Endodermal cell (in vitro differentiated cells): Measurements from ENCODE around the gene PVALEF. TPM values are rescaled to one million over a fixed set of nuclear protein-coding genes. Genes with fewer than 3 reads are reported as not detected.

Experiments used
- DNase-seq: peaks from one replicate; pipeline ENCODE4 v3.0.0-alpha.2; 2017
- H3K27ac ChIP-seq: 2 replicates; pipeline ENCODE4 v1.5.1; 2013; ENCODE audit warnings: mild to moderate bottlenecking, low read depth, low read length, moderate library complexity
- H3K27me3 ChIP-seq: 2 replicates; pipeline ENCODE4 v1.6.1; 2013; ENCODE audit warnings: mild to moderate bottlenecking, low read length, moderate library complexity; ENCODE audit not compliant: insufficient read depth, control insufficient read depth, poor library complexity, severe bottlenecking
- H3K36me3 ChIP-seq: 2 replicates; pipeline ENCODE4 v1.7.0; 2013; ENCODE audit warnings: mild to moderate bottlenecking, low read length, moderate library complexity; ENCODE audit not compliant: control insufficient read depth, insufficient read depth
- H3K4me1 ChIP-seq: one replicate; pipeline ENCODE4 v1.7.0; 2013; ENCODE audit warnings: low read length; ENCODE audit not compliant: control insufficient read depth, insufficient read depth
- H3K4me3 ChIP-seq: 2 replicates; pipeline ENCODE4 v1.5.1; 2013; ENCODE audit warnings: mild to moderate bottlenecking, low read length, moderate library complexity
- H3K9ac ChIP-seq: 2 replicates; pipeline ENCODE4 v1.6.1; 2013; ENCODE audit warnings: mild to moderate bottlenecking, low read length, moderate library complexity; ENCODE audit not compliant: poor library complexity, severe bottlenecking; ENCODE audit errors: extremely low read depth
- H3K9me3 ChIP-seq: 2 replicates; pipeline ENCODE4 v1.6.1; 2013; ENCODE audit warnings: mild to moderate bottlenecking, low read length, moderate library complexity; ENCODE audit not compliant: control insufficient read depth
- H3K27ac Mint-ChIP-seq: 2 replicates; pipeline ENCODE4 v1.8.0; 2020; ENCODE audit warnings: mixed read lengths
- H3K27me3 Mint-ChIP-seq: 2 replicates; pipeline ENCODE4 v1.8.0; 2021; ENCODE audit warnings: mild to moderate bottlenecking, mixed read lengths; ENCODE audit not compliant: insufficient read depth
- H3K36me3 Mint-ChIP-seq: 2 replicates; pipeline ENCODE4 v1.8.0; 2020; ENCODE audit warnings: low read depth, mixed read lengths
- H3K4me1 Mint-ChIP-seq: 2 replicates; pipeline ENCODE4 v1.8.0; 2020; ENCODE audit warnings: mixed read lengths
- H3K4me3 Mint-ChIP-seq: 2 replicates; pipeline ENCODE4 v1.8.0; 2020; ENCODE audit warnings: mild to moderate bottlenecking, moderate library complexity, mixed read lengths
- H3K9me3 Mint-ChIP-seq: 2 replicates; pipeline ENCODE4 v1.8.0; 2020; ENCODE audit warnings: mild to moderate bottlenecking, mixed read lengths
- CTCF ChIP-seq: fragments of 200-600 bp; sonication (generic); conservative IDR thresholded peaks from 2 replicates; pipeline ENCODE4 v1.5.0; 2021; ENCODE audit warnings: antibody characterized with exemption, mild to moderate bottlenecking
- WGBS, 2 experiments: methylation state at CpG; one replicate each; pipeline versions ENCODE4 v1.1.5 to v1.1.7; 2013; ENCODE audit warnings: missing lambda C conversion rate in 2 of 2, mixed read lengths in 1 of 2; ENCODE audit not compliant: insufficient coverage in 1 of 2, insufficient read length in 1 of 2; 5-methylcytosine and 5-hydroxymethylcytosine counted together
- total RNA-seq, 2 donors: library from RNA; stranded (reverse); fragmentation: NEBNext Ultra II Directional in 1 of 2; extraction: Animal tissue kit (Norgen Biotek cat#: 25700) in 1 of 2; gene quantifications; 2 replicates in 1 of 2; 3 replicates in 1 of 2; pipeline ENCODE4 v1.2.1, GENCODE V29; 2021

PVALEF gene
- total RNA-seq, 2 donors from 2014 or later = not detected

- H3K36me3 ChIP-seq = no peaks in the 10 kb centered on the region
- no peak overlapping the region for H3K4me3 Mint-ChIP-seq
- no peak overlapping the region for H3K27ac Mint-ChIP-seq
- H3K27me3 Mint-ChIP-seq = no peaks in the 10 kb centered on the region
- TF ChIP-seq CTCF = no peak
- H3K27ac ChIP-seq = no peak overlapping the region
- H3K4me1 ChIP-seq = no peaks in the 10 kb centered on the region
- H3K9me3 Mint-ChIP-seq = no peaks in the 10 kb centered on the region
- WGBS, 2 experiments = 70% methylated on average over 11 of the region's 11 CpGs; no CpG with 5 or more reads in 1 of the 2 experiments
- H3K9me3 ChIP-seq = no peaks in the 10 kb centered on the region
- no peak overlapping the region for H3K9ac ChIP-seq
- H3K4me3 ChIP-seq = no peak overlapping the region
- no peaks in the 10 kb centered on the region for H3K4me1 Mint-ChIP-seq
- H3K36me3 Mint-ChIP-seq = no peaks in the 10 kb centered on the region
- no peak for DNase-seq
- H3K27me3 ChIP-seq = no peaks in the 10 kb centered on the region
Measured at GRCh38 chr17:81132197-81132540, 33.1 kb upstream of the PVALEF start.

GRCh38 chr17:81132770-81133723 lies 32.3 kb upstream of the PVALEF start:
- no peak for DNase-seq
- H3K4me1 ChIP-seq = no peaks in the 10 kb centered on the region
- no peaks in the 10 kb centered on the region for H3K9me3 ChIP-seq
- no peaks in the 10 kb centered on the region for H3K36me3 Mint-ChIP-seq
- H3K27ac ChIP-seq = no peak overlapping the region
- no peak overlapping the region for H3K4me3 ChIP-seq
- H3K27me3 ChIP-seq = no peaks in the 10 kb centered on the region
- H3K27me3 Mint-ChIP-seq = no peaks in the 10 kb centered on the region
- WGBS, 2 experiments = 93 to 96% methylated on average over 10 to 22 of the region's 22 CpGs
- no peaks in the 10 kb centered on the region for H3K4me1 Mint-ChIP-seq
- H3K9me3 Mint-ChIP-seq = peaks cover under 1% of the 10 kb centered on the region
- H3K9ac ChIP-seq = no peak overlapping the region
- H3K36me3 ChIP-seq = no peaks in the 10 kb centered on the region
- H3K4me3 Mint-ChIP-seq = no peak overlapping the region
- TF ChIP-seq CTCF = no peak
- H3K27ac Mint-ChIP-seq = no peak overlapping the region

- H3K36me3 ChIP-seq = no peaks in the 10 kb centered on the region
- 92 to 93% methylated on average over 12 to 28 of the region's 28 CpGs for WGBS, 2 experiments
- no peak overlapping the region for H3K9ac ChIP-seq
- H3K9me3 Mint-ChIP-seq = peaks cover 8% of the 10 kb centered on the region
- no peaks in the 10 kb centered on the region for H3K36me3 Mint-ChIP-seq
- no peak for DNase-seq
- H3K4me3 Mint-ChIP-seq = no peak overlapping the region
- H3K27ac ChIP-seq = no peak overlapping the region
- no peak overlapping the region for H3K4me3 ChIP-seq
- no peak for TF ChIP-seq CTCF
- no peaks in the 10 kb centered on the region for H3K27me3 Mint-ChIP-seq
- no peaks in the 10 kb centered on the region for H3K4me1 ChIP-seq
- no peaks in the 10 kb centered on the region for H3K9me3 ChIP-seq
- H3K27me3 ChIP-seq = no peaks in the 10 kb centered on the region
- no peak overlapping the region for H3K27ac Mint-ChIP-seq
- H3K4me1 Mint-ChIP-seq = no peaks in the 10 kb centered on the region
Measured at GRCh38 chr17:81134064-81134781, 31.1 kb upstream of the PVALEF start.
